Tibial nerve (tissue), 4 donors: Measurements from ENCODE around the gene SLC5A12.

Experiments
- CTCF ChIP-seq, 5 experiments: fragments of 200-600 bp in 3 of 5; fragments of 450-650 bp in 2 of 5; sonication (generic) in 3 of 5; IDR thresholded peaks; one replicate each; pipeline ENCODE4 v1.5.1; 2016 to 2019; ENCODE audit warnings: antibody characterized with exemption in 5 of 5, mild to moderate bottlenecking in 3 of 5, moderate library complexity in 2 of 5
- EP300 ChIP-seq, 2 donors: sonication (generic); formaldehyde crosslinking; IDR thresholded peaks; one replicate each; pipeline ENCODE4 v1.6.1; 2017; ENCODE audit warnings: antibody characterized with exemption in 2 of 2, mild to moderate bottlenecking in 1 of 2
- POLR2A ChIP-seq, 2 donors: fragments of 450-650 bp; IDR thresholded peaks; one replicate each; pipeline ENCODE4 v1.6.1; 2017; ENCODE audit warnings: antibody characterized with exemption in 2 of 2, mild to moderate bottlenecking in 2 of 2, moderate library complexity in 2 of 2

DNA sequence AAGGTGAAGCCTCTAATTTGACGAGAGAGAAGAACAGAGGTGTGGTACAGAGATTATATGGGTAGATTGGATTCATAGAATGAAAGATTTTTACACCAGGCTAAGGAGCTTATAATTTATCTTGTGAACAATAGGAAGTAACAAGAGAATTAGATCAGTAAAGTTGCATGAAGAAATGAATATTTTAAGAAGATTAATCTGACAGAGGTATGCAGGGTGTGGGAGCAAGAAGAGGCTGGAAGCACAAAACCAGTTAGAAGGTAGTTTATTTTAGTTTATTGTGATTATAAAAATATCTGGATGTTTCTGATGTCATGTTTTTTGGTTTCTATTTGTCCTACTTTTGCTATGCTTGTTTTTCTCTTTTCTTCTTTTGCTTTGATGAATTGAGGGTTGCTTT lies 15.7 kb downstream of the SLC5A12 start:
- TF ChIP-seq POLR2A (IDR thresholded peaks at IDR 0.05) (no peak), CTCF (IDR thresholded peaks at IDR 0.05) (no peak), EP300 (IDR thresholded peaks at IDR 0.05) (no peak)
